ENCODE measurements around the gene PRIM2. TPM values are rescaled to one million over a fixed set of nuclear protein-coding genes. Genes with fewer than 3 reads are reported as not detected.
"Not testable (repeated sequence)": the region's sequence is repeated elsewhere in the genome, so short reads cannot be mapped to it uniquely, and the experiment has no call there.

Gene PRIM2
- total RNA-seq, 4 donors from 2014 or later, result 5.6 to 19.5 (median 6.9) TPM

DNA sequence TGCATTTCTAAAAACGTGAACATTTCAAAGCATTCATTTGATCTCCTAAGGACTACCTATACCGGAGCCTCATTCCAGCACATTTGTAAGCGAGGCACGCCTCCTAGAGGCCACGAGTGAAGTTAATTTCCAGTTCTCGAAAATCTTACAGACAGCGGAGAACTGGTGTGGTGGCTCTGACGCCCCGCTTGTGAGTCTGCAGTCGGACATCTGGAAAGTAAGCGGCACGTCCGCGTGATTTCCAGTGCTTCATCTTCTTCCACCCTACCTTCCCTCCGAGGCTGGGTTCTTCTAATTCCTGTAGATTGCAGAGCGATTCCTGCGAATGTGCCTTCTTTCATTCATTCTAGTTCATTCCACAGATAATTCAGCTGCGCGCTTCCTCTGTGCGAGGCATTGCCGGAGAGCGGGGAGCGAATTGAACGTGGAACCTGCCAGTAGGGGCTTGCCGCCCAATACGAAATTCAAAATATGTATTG is 810 bp upstream of the PRIM2 start:
- peak; percentile 54 for DNase-seq (ENCODE audit: low spot score)
- TF ChIP-seq, protein P1, sequence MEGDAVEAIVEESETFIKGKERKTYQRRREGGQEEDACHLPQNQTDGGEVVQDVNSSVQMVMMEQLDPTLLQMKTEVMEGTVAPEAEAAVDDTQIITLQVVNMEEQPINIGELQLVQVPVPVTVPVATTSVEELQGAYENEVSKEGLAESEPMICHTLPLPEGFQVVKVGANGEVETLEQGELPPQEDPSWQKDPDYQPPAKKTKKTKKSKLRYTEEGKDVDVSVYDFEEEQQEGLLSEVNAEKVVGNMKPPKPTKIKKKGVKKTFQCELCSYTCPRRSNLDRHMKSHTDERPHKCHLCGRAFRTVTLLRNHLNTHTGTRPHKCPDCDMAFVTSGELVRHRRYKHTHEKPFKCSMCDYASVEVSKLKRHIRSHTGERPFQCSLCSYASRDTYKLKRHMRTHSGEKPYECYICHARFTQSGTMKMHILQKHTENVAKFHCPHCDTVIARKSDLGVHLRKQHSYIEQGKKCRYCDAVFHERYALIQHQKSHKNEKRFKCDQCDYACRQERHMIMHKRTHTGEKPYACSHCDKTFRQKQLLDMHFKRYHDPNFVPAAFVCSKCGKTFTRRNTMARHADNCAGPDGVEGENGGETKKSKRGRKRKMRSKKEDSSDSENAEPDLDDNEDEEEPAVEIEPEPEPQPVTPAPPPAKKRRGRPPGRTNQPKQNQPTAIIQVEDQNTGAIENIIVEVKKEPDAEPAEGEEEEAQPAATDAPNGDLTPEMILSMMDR (IDR thresholded peaks at IDR 0.05), result peak in 1 of 3 donors; percentile 46
- peak; percentile 80 for ATAC-seq (ENCODE audit: low FRiP score)

- TF ChIP-seq, protein P1 (IDR thresholded peaks at IDR 0.05), result no peak
- DNase-seq (ENCODE audit: low spot score) (no peak), ATAC-seq (ENCODE audit: low FRiP score) (no peak)
Measured at GRCh38 chr6:57324538-57324937, 7.1 kb downstream of the PRIM2 start.

DNA sequence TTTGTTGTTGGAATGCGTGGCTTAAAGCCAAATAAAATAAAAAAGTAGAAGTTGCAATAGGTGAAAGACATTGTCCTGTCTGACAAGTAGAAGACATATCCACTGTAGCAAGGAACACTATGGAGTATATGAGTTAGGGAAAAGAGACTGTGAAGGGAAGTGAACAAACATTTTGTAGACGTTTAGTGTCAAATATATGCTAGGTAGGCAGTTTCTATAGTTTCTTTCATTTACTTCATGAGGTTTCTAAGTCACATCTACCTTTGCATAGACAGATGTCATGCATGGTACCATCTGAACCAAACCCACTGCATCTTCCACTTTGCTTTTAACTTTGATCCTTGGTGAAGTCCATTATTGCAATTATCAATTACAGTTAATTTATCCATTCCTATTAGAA is 9.9 kb downstream of the PRIM2 start:
- TF ChIP-seq, protein P1 (IDR thresholded peaks at IDR 0.05), result no peak
- DNase-seq (ENCODE audit: low spot score) (no peak), ATAC-seq (ENCODE audit: low FRiP score) (no peak)

DNA sequence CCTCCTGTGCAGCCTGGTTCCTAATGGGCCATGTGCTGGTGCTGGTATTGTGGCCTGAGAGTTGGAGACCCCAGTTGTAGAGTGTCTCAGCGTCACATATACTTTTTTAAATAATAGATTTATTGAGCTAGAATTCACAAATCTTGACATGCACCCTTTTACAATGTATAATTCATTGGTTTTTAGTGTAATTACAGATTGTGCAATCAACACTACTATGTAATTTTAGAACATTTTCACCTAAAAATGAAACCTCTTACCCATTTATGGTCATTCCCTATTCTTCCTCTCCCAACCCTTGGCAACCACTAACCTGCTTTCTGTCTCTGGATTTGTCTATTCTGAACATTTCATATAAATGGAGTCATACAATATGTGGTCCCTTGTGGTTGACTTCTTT is 10.6 kb downstream of the PRIM2 start:
- DNase-seq (ENCODE audit: low spot score), result no peak
- no peak for ATAC-seq (ENCODE audit: low FRiP score)
- TF ChIP-seq, protein P1 (IDR thresholded peaks at IDR 0.05), result no peak

GRCh38 chr6:57329933-57330332 is 12.5 kb downstream of the PRIM2 start:
- DNase-seq (ENCODE audit: low spot score) (no peak), ATAC-seq (ENCODE audit: low FRiP score) (no peak)
- TF ChIP-seq, protein P1 (IDR thresholded peaks at IDR 0.05), result no peak

DNA sequence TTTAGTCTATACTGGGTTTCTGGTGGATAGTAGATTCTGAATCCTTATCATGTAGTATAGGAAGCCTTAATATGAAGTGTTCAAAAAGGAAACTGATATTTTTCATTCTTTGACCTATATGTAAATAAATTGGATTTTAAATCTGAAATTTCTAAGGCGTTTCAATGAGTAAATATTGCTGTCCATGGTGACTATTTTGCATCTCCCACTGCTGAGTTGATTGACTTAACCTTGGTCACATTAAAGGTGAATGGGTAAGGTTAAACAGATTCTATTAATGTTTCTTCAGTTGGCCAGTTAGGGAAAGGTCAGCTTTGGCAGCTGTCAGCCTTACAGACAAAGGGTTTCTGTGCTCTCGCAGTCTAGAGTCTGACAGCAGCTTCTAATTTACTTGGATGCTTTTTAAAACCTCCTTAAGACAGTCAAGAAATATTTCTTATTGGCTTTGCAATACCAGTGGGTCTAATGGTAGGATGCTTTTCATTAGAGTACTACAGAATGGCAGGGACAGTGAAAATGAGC is 24.8 kb downstream of the PRIM2 start:
- ATAC-seq (ENCODE audit: low FRiP score), result no peak
- no peak for DNase-seq (ENCODE audit: low spot score)
- TF ChIP-seq, protein P1 (IDR thresholded peaks at IDR 0.05), result no peak

GRCh38 chr6:57343342-57343741 is 25.9 kb downstream of the PRIM2 start:
- not testable (repeated sequence) for ATAC-seq (ENCODE audit: low FRiP score); DNase-seq (ENCODE audit: low spot score)

DNA sequence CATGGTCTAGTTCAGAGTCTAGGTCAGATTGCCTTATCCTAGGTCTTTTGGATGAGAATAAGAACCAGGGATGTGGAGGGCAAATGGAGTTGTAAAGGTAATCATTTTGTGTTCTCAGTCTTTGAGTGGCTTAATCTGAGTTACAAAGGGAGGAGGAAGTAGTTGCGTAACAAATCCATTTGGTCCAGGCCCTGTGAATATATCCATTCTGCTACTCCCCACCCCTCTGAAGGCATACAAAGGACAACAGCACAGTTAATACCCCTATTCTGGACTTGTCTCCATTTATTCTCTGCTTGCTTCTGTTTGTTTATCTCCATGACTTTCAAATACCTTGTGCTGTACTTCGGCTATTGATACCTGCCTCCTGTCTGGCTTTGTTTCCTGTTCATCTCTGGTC is 29.3 kb downstream of the PRIM2 start:
- not testable (repeated sequence) for DNase-seq (ENCODE audit: low spot score); ATAC-seq (ENCODE audit: low FRiP score)

- ATAC-seq (ENCODE audit: low FRiP score); DNase-seq (ENCODE audit: low spot score): not testable (repeated sequence)
Measured at GRCh38 chr6:57347597-57347996, 30.2 kb downstream of the PRIM2 start.

DNA sequence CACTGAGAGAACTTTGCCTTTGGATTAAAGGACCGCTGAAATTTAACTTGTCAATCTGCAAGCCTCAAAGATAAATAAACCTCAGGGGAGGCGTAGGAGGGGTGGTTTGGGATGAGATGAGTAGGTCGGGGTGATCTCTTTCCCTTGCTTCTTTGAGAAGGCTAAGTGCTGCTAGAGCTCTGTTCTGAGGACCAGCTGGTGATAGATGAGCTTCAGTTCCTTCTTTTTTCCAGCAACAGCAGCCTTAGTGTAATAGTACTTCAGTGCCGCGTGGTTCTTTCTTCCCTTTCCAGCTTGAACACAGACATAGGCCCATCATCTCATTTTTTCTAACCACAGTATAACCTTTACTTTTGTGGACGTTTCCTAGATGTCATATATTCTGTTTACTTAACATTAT is 33.0 kb downstream of the PRIM2 start:
- ATAC-seq (ENCODE audit: low FRiP score); DNase-seq (ENCODE audit: low spot score): not testable (repeated sequence)

DNA sequence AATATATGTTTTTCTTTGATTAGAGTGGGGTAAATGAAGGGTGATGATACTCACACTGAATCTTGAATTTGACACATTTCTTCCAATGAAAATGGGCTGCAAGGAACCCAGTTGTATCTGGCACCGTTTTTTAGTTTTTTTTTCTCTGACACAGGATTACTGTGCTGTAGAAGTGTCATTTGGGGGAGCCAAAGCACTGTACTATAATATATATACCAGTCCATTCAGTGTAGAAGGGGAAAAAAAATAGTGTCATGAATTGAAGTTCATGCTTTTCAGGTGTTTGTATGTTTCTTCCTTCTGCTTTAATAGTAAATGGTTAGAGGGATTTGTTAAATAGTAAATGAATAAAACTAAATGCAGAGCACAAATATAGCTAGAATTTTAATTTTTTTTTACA is 35.2 kb downstream of the PRIM2 start:
- not testable (repeated sequence) for ATAC-seq (ENCODE audit: low FRiP score); DNase-seq (ENCODE audit: low spot score)

DNA sequence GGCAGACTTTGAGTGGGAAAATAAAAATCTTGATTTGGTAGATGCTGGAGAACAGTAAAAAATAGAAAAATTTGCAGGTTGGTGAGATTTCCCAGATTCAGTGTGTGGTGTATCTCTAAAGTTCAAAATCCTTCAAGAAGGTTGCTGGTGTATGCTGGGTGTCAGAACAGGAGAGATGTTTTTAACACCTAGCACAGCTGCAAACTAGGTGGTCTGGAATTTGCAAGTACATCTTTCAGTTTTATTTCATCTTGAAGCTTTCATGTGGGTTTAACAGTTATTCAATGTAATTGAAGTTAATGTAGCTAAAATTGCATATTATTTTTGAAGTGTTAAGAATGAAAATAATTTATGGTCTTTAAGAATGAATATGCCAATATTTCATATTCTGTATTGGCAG is 40.9 kb downstream of the PRIM2 start:
- not testable (repeated sequence) for ATAC-seq (ENCODE audit: low FRiP score); DNase-seq (ENCODE audit: low spot score)

DNA sequence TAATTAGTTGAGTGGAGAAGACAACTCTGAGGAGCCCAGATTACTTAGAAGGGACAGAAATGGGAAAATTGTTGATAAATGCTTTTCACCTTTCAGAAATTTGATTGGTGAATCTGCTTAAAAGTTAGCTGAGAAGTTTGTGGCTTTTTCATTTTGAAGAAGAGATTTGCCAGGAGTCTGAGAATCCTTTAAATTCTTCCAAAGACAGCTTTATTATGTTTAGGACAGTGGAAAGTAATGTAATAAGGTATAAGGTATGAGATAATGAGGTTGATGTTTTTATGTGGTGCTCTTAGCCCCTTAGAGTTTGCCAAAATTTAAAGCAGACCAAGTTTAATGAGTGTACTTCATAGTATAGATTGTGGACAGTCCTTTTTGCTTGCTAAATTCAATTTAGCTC is 42.3 kb downstream of the PRIM2 start:
- not testable (repeated sequence) for ATAC-seq (ENCODE audit: low FRiP score); DNase-seq (ENCODE audit: low spot score)
